T follicular helper cell (primary cell): ENCODE data around the gene AGR3.
"Not testable (repeated sequence)": the region's sequence is repeated elsewhere in the genome, so short reads cannot be mapped to it uniquely, and the experiment has no call there.

Experiments used
- DNase-seq: peaks from one replicate; pipeline ENCODE4 v3.0.0-alpha.2; 2020; ENCODE audit warnings: low read depth

The AGR3 gene

GRCh38 chr7:16891874-16892643 lies 10.3 kb upstream of the AGR3 start:
- no peak for DNase-seq

GRCh38 chr7:16891338-16891737 lies 9.6 kb upstream of the AGR3 start:
- no peak for DNase-seq

- no peak for DNase-seq
Observed at GRCh38 chr7:16889851-16890415, 8.2 kb upstream of the AGR3 start.

- no peak for DNase-seq
Observed at GRCh38 chr7:16889305-16889704, 7.5 kb upstream of the AGR3 start.

GRCh38 chr7:16883918-16884317 lies 2.1 kb upstream of the AGR3 start:
- no peak for DNase-seq

GRCh38 chr7:16880554-16880953 lies 1.2 kb downstream of the AGR3 start:
- DNase-seq, result no peak

- no peak for DNase-seq
Observed at GRCh38 chr7:16879181-16879580, 2.6 kb downstream of the AGR3 start.

- no peak for DNase-seq
Observed at GRCh38 chr7:16875861-16876260, 5.9 kb downstream of the AGR3 start.

GRCh38 chr7:16874066-16874465 lies 7.7 kb downstream of the AGR3 start:
- no peak for DNase-seq

GRCh38 chr7:16867328-16867727 lies 14.5 kb downstream of the AGR3 start:
- no peak for DNase-seq

- not testable (repeated sequence) for DNase-seq
Observed at GRCh38 chr7:16853189-16853588, 28.6 kb downstream of the AGR3 start.

GRCh38 chr7:16851829-16852228 lies 30.0 kb downstream of the AGR3 start:
- DNase-seq, result no peak

GRCh38 chr7:16850614-16851466 lies 30.9 kb downstream of the AGR3 start:
- DNase-seq, result no peak

GRCh38 chr7:16849296-16850148 lies 32.3 kb downstream of the AGR3 start:
- DNase-seq, result no peak

GRCh38 chr7:16847381-16847860 lies 34.4 kb downstream of the AGR3 start:
- DNase-seq, result no peak

GRCh38 chr7:16846601-16847165 lies 35.1 kb downstream of the AGR3 start:
- DNase-seq, result no peak

- no peak for DNase-seq
Observed at GRCh38 chr7:16845746-16846145, 36.0 kb downstream of the AGR3 start.

GRCh38 chr7:16841681-16842080 lies 40.1 kb downstream of the AGR3 start:
- no peak for DNase-seq

GRCh38 chr7:16840094-16840493 lies 41.7 kb downstream of the AGR3 start:
- no peak for DNase-seq

- DNase-seq, result no peak
Observed at GRCh38 chr7:16839646-16840045, 42.1 kb downstream of the AGR3 start.

- no peak for DNase-seq
Observed at GRCh38 chr7:16838891-16839290, 42.9 kb downstream of the AGR3 start.
